HepG2 (cell line): Measurements from ENCODE around the gene MAN2A2. TPM values are rescaled to one million over a fixed set of nuclear protein-coding genes. Genes with fewer than 3 reads are reported as not detected.

ENCODE experiments used
- AHR ChIP-seq: IDR thresholded peaks from 2 replicates; pipeline ENCODE4 v1.6.1; 2018; ENCODE audit warnings: missing genetic modification reagents, missing compliant biosample characterization
- NR2F2 ChIP-seq: IDR thresholded peaks from 2 replicates; pipeline ENCODE4 v1.6.1; 2012; ENCODE audit warnings: low read depth, inconsistent platforms, borderline replicate concordance
- PCBP2 ChIP-seq: fragments of 200-400 bp; formaldehyde crosslinking; optimal IDR thresholded peaks from 2 replicates; pipeline ENCODE3; 2018; ENCODE audit warnings: low read length, low read depth; ENCODE audit not compliant: poor library complexity, severe bottlenecking
- TAF15 ChIP-seq: fragments of 200-400 bp; formaldehyde crosslinking; IDR thresholded peaks from one replicate; pipeline ENCODE4 v1.6.1; 2018; ENCODE audit warnings: mild to moderate bottlenecking, low read depth, low read length; ENCODE audit not compliant: poor library complexity, severe bottlenecking
- TOE1 ChIP-seq: sonication (generic); formaldehyde crosslinking; IDR thresholded peaks from 2 replicates; pipeline ENCODE4 v1.4.0; 2020; ENCODE audit warnings: mild to moderate bottlenecking, missing genetic modification reagents
- U2AF1 ChIP-seq: fragments of 200-400 bp; formaldehyde crosslinking; optimal IDR thresholded peaks from 2 replicates; pipeline ENCODE3; 2017; ENCODE audit warnings: mild to moderate bottlenecking, low read depth, low read length
- ZBTB40 ChIP-seq, 2 experiments: fragments of 450-650 bp in 1 of 2; sonication (generic) in 1 of 2; formaldehyde crosslinking in 1 of 2; IDR thresholded peaks; 2 replicates each; pipeline versions ENCODE4 v1.6.1 to v1.8.0; 2016 to 2022; ENCODE audit warnings: antibody characterized with exemption in 1 of 2, mild to moderate bottlenecking in 1 of 2, missing genetic modification reagents in 1 of 2
- ZFP41 ChIP-seq: sonication (generic); formaldehyde crosslinking; IDR thresholded peaks from 2 replicates; pipeline ENCODE4 v1.4.0; 2020; ENCODE audit warnings: mild to moderate bottlenecking, missing genetic modification reagents, borderline replicate concordance
- ZGPAT ChIP-seq: IDR thresholded peaks from 2 replicates; pipeline ENCODE4 v1.6.1; 2016; ENCODE audit warnings: mild to moderate bottlenecking
- ZNF17 ChIP-seq: sonication (generic); formaldehyde crosslinking; IDR thresholded peaks from 2 replicates; pipeline ENCODE4 v1.5.0; 2020; ENCODE audit warnings: mild to moderate bottlenecking, missing genetic modification reagents
- ZNF251 ChIP-seq: sonication (generic); formaldehyde crosslinking; IDR thresholded peaks from 2 replicates; pipeline ENCODE4 v1.9.0; 2021; ENCODE audit warnings: mild to moderate bottlenecking, missing genetic modification reagents
- ZNF446 ChIP-seq: sonication (generic); formaldehyde crosslinking; IDR thresholded peaks from 2 replicates; pipeline ENCODE4 v1.5.0; 2020; ENCODE audit warnings: mild to moderate bottlenecking, missing genetic modification reagents
- ZNF564 ChIP-seq: sonication (generic); formaldehyde crosslinking; IDR thresholded peaks from 2 replicates; pipeline ENCODE4 v1.8.1; 2023; ENCODE audit warnings: mild to moderate bottlenecking, missing genetic modification reagents
- polyA plus RNA-seq, 8 experiments: library from polyadenylated mRNA; depleted of rRNA in 3 of 8; stranded (reverse) in 7 of 8; unstranded in 1 of 8; fragments of >200 nt; fragmentation: Illumina TruSeq in 4 of 8; extraction: Trizol in 4 of 8; gene quantifications; 2 replicates each; pipeline versions ENCODE4 v1.2.1 to v1.2.3, GENCODE V29; 2011 to 2016; ENCODE audit warnings: low read depth in 4 of 8, missing spikeins in 1 of 8, mixed read lengths in 1 of 8; ENCODE audit not compliant: insufficient read depth in 1 of 8
- total RNA-seq, 5 experiments: library from RNA; depleted of rRNA; stranded (reverse); fragments of >200 nt; fragmentation: Illumina TruSeq; extraction: Trizol; gene quantifications; 2 replicates each; pipeline ENCODE4 v1.2.3, GENCODE V29; 2016; ENCODE audit warnings: low read depth in 1 of 5
- TF ChIP-seq, protein P1 (sequence below): sonication (generic); formaldehyde crosslinking; IDR thresholded peaks from 2 replicates; pipeline ENCODE4 v1.4.0; 2020; ENCODE audit warnings: missing genetic modification reagents

The MAN2A2 gene
- total and polyA plus RNA-seq, 2 of the 13 experiments (the other 11 are each of a cell fraction or from before 2014, with no cell fraction given), result 17.5 to 51.5 TPM

- TF ChIP-seq ZBTB40 (IDR thresholded peaks at IDR 0.05), result no peak
- peak; percentile 44; the same call in 1 of the 2 replicates for TF ChIP-seq ZBTB40 (CRISPR knock-in tag; IDR thresholded peaks at IDR 0.05)
- TF ChIP-seq ZNF446, result no peak
- TF ChIP-seq AHR, result no peak
- TF ChIP-seq ZNF17 (CRISPR knock-in tag), result no peak
- no peak for TF ChIP-seq TOE1 (CRISPR knock-in tag)
- TF ChIP-seq ZNF251 (CRISPR knock-in tag), result no peak
- no peak; the same call in 1 of the 2 replicates for TF ChIP-seq ZGPAT
- TF ChIP-seq PCBP2, result no peak
- no peak for TF ChIP-seq NR2F2
- TF ChIP-seq, protein P1, sequence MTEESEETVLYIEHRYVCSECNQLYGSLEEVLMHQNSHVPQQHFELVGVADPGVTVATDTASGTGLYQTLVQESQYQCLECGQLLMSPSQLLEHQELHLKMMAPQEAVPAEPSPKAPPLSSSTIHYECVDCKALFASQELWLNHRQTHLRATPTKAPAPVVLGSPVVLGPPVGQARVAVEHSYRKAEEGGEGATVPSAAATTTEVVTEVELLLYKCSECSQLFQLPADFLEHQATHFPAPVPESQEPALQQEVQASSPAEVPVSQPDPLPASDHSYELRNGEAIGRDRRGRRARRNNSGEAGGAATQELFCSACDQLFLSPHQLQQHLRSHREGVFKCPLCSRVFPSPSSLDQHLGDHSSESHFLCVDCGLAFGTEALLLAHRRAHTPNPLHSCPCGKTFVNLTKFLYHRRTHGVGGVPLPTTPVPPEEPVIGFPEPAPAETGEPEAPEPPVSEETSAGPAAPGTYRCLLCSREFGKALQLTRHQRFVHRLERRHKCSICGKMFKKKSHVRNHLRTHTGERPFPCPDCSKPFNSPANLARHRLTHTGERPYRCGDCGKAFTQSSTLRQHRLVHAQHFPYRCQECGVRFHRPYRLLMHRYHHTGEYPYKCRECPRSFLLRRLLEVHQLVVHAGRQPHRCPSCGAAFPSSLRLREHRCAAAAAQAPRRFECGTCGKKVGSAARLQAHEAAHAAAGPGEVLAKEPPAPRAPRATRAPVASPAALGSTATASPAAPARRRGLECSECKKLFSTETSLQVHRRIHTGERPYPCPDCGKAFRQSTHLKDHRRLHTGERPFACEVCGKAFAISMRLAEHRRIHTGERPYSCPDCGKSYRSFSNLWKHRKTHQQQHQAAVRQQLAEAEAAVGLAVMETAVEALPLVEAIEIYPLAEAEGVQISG (CRISPR knock-in tag), result peak; percentile 99
- TF ChIP-seq U2AF1, result no peak
- TF ChIP-seq ZFP41 (CRISPR knock-in tag), result no peak
- TF ChIP-seq ZNF564 (CRISPR knock-in tag), result no peak
- no peak for TF ChIP-seq TAF15
Measured at GRCh38 chr15:90893175-90894090, 9.7 kb upstream of the MAN2A2 start (continued).
